GM19452 (cell line): ENCODE measurements around the gene SERP2.

Source experiments
- ATAC-seq: cut with Tn5 transposase; IDR thresholded peaks from one replicate; pipeline ENCODE4 v1.9.1; 2021; ENCODE audit not compliant: unreplicated experiment

Gene SERP2

DNA sequence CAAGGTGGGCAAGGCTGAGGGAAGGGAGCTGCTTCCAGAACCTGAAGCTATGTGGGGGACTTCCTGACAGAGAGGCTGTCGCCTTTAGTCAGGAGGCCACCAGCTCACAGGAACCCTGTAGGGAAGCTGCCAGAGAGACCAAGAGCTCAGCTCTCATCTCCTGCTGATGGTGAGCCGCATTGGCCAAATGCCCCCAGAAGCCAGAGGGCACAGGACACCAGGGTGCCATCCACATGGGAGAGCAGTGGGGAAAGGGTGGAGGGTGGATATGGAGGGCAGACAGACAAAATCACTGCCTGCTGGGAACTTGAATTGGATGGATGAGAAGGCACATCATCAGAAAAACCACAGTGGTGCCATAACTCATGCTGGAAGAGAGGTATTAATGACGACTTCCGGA, 36.0 kb downstream of the SERP2 start:
- no peak for ATAC-seq

DNA sequence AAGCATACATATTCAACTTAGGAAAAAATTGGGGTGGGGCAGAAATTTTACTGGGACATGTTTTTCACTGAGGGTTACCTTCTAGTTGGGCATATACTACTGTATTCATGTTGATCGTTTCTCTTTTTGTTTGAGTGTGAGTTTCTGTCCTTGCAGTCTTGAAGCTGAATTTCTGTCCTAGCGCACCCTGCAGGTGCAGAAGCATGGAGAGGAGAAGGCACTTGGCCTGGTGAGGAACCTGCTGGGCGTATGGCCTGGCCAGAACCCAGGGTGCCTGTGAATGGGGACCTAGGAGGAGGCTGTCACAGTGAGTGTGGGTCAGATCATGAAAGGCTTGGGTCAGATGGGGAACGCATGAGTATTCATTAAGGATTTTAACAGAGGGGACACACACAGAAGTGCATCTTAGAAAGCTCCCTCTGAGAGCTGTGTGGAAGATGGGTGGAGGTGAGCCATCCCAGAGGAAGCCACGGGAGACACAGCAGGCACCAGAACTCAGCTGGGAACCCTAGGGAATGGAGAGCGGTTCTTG, 36.8 kb downstream of the SERP2 start:
- no peak for ATAC-seq

DNA sequence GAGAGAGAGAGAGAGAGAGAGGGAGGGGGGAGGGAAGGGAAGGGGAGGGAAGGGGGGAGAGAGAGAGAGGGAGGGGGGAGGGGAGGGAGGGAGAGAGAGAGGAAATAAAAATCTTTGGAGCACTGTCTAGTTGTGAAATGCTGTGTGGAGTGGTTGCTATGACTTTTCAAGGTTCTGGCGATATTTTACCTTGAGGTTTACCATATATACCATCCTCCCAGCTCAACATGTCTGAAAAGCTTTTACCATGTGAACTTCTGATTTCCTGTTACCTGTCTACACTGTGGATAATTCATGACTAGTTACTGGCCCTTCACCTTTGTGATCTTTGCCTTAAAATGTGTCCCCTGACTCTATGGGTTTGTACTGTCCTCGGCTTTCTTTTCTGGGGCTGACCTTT, 38.2 kb downstream of the SERP2 start:
- no peak for ATAC-seq

DNA sequence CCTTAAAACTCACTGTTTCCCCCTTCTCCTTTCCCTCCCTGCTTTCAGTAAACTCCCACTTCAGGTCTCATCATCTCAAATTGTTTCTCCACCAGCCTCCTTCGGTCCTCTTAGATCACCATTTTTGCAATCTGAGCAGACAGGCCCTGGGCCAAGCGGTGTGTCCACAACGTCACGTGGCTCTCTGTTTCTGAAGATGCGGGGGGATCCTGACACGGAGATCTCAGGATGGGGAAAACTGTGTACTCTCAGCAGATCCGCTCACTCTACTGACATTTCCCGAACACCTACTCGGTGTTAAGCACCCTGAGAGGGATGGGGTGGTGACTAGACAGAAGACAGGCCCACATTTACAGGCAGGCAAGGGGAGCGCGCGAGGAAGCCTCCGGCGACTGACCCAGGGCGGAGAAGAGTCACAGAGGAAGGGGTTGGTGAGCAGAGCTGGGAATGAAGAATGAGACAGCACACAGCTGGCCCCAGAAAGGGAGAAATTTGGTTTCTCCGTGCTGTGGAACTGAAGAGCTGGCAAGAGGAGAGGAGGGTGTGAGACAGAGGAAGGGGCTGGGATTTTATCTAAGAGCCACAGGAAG, 38.8 kb downstream of the SERP2 start:
- ATAC-seq: no peak

DNA sequence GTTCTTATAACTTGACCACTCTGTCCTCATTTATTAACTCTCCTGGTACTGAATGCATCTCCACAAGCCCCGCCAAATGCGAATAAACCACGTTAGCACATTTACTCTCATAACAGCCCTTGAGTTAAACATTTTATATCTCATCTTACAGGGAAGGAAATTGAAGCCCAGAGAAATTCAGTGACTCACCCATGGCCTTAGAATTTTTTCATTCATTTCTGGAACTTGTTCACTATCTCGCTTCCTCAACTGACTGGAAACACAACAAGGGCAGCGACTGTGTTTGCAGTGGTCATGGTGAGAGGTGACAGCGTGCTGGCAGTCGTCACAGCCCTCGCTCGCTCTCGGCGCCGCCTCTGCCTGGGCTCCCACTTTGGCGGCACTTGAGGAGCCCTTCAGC, 39.5 kb downstream of the SERP2 start:
- ATAC-seq: no peak

DNA sequence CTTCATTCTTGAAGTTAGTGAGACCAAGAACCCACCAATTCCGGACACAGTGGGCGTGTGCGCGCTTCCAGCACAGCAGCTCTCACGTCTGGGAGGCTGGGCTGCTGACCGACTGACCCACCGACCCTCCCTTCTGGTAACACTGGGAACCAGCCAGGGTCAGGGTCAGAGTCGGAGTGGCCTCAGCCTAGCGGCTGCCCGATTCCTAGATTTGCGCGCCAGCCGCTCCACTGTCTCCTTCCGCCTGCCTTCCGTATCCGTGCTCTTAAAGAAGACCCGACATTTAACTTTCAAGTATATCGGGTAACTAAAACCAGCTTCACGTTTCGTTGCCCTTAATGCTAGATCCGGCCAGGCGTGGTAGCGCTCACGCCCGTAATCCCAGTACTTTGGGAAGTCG, 41.1 kb downstream of the SERP2 start:
- ATAC-seq: no peak

DNA sequence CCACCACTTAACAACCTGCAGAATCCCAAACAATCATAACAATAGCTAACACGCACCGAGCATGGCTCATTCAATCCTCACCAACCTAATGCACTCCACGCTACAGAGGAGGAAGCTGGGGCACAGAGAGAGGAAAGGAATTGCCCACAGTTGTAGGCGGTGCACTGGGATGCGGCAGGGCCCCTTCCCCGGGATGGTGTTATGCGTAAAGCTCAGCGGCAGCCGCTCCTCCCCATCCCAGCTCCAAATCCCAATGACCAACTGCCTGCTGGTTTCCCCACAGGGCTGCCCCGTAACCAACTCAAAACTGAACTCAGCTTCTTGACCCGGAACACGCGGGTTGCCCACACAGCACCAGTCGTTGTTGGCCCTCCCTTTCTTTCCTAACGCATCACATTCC, 42.2 kb downstream of the SERP2 start:
- no peak for ATAC-seq

DNA sequence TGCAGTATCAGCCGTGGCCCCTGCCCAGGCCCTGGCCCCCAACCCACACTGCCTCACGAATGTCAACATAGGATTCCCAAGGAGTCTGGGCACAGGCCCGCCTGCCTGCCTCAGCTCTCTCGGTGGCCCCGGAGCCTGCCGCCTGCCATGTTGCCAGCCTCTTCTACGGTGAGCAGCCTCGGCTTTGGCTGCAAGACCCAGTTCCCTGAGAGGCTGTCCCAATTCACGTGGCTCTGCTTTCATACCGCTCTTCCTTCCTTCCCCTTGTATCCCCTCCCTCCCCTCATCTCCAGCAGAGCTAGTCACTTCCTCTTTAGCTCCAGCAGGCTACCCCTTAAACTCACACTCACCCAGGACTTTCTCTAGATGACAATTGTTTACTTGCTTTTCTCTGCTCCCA, 42.7 kb downstream of the SERP2 start:
- ATAC-seq: no peak

DNA sequence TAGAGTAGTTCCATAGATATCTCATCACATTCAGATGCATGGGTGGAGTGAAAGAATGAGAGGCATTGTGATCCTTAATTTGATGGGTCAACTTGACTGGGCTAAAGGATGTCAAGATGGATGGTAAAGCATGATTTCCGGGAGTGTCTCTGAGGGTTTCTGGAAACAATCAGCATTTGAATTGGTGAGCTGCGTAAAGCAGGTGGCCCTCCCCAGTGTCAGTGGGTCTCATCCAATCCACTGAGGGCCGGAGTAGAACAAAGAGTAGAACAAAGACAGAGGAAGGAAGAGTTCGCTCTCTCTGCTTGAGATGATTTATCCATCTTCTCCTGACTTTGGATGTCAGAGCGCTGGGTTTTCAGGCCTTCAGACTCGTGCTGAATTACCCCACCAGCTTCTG, 43.1 kb downstream of the SERP2 start:
- ATAC-seq: no peak

DNA sequence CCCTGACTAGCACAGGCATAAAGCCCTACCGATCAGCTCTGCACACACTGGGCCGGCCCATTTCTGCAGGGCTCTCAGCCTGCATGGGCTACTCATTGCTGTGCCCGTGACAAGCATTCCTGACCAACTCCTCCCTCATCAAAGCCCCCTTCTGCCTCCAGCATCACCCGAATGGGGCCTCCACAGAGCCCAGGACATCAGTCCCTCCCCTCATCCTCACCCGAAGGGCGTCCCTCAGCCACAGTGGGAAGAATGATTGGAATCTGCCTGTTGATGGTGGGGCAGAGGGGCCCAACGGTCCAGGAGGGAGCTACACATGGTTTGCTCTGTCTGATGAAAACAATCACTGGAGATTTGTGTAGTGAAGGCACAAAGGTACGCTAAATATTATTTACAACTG, 43.8 kb downstream of the SERP2 start:
- no peak for ATAC-seq

DNA sequence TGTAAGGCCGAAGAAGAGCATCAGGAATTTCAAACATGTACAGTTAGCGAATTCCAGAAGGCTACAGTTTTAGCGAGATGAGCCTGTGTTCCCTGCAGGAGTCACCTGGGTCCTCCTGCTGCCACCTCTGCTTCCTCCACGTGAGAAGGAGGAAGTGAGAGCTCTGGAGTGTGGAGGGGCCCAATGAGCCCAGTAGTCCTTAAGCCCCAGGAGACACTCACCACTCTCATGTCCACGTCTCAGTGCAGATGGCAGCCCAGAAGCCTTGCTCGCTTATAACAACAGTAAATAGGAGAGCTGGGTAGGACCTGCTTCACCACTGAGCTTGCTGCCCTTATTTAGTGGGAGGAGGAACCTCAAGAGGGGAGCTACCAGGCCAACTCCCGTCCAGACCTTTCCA, 44.3 kb downstream of the SERP2 start:
- ATAC-seq: no peak

DNA sequence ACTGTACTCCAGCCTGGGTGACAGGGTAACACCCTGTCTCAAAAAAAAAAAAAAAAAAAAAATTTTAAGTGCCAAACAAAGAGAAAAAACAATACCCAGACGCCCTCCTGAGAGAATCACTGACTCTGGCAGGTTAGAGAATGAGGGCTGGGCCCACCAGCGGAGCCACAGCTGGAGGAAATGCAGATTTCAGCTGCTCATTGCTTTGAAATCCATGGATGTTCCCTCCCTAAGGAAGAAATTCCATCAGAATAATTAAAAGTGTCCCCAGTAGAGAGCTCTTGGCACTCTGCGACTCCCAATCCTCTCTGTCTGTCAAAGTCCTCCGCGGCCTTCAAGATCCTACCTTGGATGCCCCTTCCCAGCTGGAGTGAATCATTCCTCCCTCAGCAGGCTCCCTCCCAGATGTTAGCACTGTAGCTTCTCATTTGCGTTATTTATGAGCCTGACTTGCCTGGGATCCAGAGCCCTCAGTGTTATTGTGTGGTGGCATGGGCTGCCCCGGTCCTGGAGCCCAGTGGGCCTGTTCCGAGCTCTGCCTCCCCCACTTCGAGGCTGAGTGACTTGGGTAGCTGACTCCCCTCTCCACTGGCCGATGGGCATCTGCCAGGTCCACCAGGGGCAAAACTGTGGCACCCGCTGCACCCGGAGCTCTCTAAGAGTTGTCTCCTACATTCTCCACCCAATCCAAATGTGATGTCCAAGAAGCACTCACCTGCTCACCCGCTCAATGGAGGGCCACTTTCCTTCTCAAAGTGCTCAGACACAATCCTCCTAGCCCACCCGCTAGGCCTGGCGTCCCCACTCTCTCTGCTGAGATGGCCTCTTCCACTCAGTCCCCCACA, 47.0 kb downstream of the SERP2 start:
- no peak for ATAC-seq

DNA sequence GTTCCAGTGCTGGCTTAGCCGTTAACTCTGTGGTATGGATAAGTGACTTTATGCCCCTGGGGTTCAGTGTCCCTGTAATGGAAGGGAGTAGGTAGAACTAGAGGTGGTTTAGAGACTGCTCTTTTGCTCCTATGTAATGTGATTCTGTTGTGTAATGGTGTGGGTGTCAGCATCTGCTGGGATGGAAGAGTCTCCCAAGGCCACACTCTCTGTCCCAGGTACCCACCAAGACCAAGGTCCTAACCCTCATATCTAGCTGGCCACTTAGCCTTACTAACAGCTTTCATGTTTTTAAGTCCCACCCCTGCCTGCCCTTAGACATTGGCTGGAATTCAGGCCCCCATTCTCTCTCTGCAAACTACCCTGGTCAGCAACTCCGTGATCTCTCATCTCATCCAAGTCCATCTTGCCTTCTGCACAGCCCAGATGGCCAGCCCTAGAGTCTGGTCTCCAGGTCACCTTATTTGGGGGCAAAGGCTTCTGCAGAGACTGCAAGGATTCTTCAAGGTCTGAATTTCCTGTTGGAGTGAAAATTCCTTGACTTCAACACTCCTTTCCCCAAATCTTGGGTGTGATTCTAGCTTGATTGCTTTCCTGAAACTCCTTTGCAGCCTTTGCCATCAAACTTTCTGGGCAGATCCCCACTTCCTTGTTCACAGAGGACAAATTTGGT, 48.4 kb downstream of the SERP2 start:
- ATAC-seq: no peak

DNA sequence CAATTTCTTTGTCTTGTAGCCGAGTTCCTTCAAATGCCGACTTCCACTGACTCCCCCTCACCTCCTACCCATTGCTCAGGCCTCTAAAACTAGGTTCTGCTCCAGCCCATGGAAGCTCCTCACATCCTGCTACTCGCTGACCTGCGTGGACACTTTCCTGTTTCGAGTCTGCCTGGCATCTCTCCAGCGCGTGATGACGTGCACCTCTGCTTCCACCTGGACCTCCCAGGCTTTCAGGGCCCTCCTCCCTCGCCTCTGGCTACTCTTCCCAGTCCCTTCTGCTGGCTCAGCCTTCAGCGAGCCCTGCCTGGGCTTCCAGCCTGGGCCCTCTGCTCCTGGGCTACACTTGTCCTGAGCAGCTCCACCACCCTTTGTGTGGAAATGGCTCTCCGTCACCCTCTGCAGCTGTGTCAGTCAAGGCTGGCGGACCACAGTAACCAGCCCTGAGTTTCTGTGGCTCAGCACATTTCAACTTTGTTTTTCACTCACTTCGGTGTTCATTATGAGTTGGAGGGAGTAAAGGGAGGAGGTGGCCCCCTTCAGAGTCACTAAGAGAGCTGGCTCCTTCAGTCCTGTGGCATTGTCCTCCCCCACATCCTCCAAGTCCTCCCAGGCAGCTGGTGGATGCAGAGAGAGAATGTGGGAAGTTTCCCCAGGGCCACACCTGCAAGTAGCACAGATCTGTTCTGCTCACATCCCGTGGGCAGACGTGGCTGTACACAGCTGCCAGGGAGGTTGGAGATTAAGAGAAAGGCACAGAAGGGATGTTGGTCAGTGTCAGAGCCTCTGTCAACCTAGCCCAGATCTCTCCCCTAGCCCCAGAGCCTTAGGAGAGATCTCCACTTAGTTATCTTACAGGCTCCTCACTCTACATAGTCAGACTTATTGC, 49.4 kb downstream of the SERP2 start:
- no peak for ATAC-seq

DNA sequence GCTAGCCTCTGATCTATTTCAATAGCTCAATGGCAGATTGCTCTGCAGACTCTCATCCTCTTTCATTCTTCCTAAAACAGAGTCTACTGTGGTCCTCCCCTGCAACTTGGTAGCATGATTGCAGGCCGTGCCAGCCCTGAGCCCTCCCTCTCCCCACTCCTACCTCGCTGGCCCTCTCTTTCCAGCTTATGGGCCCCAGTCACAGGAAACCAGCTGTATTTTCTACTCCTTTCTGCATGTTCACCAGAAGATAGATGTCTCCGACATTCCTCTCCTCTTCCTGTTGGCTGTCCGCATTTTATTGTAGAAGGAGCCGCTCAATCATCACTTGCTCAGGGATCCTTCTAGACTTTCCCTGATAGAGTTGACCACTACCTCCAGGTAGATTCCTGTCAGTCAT, 50.2 kb downstream of the SERP2 start:
- no peak for ATAC-seq

DNA sequence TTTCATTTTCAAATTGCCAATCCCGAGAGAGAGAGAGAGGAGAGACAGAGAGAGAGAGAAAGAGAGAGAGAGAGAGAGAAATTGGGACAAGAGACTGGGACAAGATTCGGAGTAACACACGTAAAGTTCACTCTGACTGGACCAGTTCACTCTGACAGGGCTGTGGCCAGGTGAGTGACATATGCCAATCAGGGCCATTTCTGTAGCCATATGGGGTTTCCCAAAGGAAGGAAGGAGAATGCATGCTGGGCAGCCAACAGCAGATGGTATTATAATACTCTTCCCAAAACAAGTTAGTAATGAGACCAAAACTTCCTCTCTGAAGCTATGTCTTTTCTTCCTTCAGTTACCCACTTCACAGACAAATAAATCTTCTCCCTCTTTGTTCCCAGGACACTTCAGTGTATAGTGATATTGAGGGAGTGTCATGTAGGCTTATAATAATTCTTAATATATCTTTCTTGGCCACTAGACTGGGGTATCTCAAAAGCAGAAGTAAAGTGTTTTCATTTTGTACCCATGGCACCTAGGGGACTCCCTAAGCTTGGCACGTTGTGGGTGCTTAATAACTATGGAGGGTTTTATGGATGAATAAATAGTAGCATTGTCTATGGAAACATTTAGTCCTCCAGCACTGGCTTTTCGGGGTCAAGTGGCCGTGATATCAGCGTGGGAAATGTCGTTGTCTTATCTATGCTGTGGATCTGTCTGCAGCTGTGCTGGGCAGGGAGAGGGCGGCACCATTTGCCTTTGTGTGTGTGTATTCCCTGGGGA, 51.6 kb downstream of the SERP2 start:
- no peak for ATAC-seq

DNA sequence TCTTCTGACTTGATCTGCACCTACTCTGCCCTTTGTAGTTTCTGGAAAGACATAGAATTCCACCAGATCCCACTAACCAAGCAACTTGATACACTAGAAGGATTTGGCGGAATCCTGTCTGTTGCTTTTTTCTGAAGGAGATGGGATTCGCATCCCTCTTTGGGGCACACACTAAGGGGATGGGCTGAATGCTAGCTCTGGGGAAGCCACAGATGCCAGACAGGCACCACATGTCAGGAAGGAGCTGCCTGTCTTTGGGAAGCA, 52.1 kb downstream of the SERP2 start:
- no peak for ATAC-seq

DNA sequence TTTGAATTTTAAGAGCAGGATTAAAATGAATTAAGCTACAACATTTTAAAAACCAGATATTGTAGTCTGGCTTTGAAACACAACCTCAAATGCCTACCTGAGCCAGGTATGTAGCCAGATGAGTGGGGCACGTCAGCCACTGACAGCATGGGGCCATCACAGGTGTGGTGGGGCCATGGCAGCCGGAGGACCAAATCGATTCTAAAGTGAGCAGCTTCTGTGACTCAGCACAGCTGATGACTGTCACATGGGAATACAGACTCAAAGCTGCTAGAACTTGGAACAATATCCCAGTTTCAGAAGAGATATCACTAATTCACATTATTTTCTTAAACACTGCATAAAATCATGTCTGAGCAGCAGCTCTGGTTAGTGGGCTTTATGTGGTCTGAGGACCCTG, 52.8 kb downstream of the SERP2 start:
- no peak for ATAC-seq

DNA sequence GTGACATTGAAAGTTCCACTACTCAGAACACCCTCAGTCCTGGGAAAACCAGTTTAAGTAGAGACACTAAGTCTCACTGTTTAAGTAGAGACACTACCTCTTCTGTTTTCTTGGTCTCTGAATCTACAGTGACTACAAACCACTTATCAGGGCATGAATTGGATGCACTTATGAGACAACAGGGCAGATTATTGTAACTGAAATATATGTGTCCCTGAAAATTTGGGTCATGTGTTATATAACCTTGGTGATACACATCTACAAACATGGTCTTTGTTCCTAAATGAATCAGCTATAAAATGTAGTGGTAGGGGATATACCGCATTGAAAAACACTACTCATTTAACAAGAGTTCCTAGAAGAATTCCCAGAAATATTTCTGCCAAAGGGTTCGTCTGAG, 55.7 kb downstream of the SERP2 start:
- ATAC-seq: no peak

DNA sequence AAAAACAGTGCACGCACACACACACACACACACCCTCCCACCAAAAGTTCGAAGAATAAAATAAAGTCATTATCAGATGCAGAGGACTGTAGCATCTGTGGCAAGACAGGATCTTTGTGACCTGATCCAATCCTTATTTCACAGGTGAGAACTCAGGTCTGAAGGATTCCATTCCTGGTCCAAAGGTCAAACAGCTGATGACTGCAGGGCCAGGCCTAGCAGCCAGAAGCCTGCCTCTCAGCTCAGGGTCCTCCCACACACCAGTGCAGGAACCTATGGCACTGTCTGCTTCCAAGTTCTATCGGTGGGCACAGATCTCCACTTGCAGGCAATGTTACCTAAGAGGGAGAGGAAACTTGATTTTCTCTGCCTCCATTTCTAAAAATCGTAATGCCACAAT, 57.5 kb downstream of the SERP2 start:
- ATAC-seq: no peak

DNA sequence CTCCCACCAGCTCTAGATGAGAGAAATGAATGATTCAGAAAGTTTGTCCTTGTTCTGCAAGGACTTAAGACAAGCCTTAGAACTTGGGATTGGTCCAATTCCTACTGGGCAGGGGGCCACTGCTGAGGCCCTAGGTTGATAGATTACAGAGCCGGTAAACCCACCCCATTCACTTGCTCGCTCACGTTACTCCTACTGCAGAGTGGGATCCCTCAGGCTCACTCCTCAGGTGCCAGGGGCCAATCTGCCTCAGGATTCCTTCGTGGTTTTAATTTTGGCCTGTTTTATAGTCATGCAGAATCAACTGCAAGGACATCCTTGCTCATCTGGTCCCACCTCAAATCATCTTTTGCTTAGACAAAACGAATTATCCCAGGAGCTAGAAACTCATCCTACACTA, 59.0 kb downstream of the SERP2 start:
- no peak for ATAC-seq
